Neutrophil (primary cell): ENCODE results near the gene SLX9.

Experiments
- H3K27ac ChIP-seq: fragments of 200-600 bp; sonication (generic); 2 replicates; pipeline ENCODE4 v1.5.1; 2016; ENCODE audit warnings: mild to moderate bottlenecking, moderate library complexity
- H3K27me3 ChIP-seq: fragments of 200-600 bp; sonication (generic); 2 replicates; pipeline ENCODE4 v1.6.0; 2016; ENCODE audit warnings: mild to moderate bottlenecking
- H3K36me3 ChIP-seq: fragments of 200-600 bp; sonication (generic); 2 replicates; pipeline ENCODE4 v1.5.1; 2017
- H3K4me1 ChIP-seq, 2 experiments: fragments of 200-600 bp in 1 of 2; sonication (generic) in 1 of 2; 1 replicate in 1 of 2; 2 replicates in 1 of 2; pipeline versions ENCODE4 v1.5.1 to v1.6.1; 2013 to 2016; ENCODE audit warnings: low read depth in 1 of 2, low read length in 1 of 2, mild to moderate bottlenecking in 1 of 2, moderate library complexity in 1 of 2; ENCODE audit not compliant: control insufficient read depth in 1 of 2, insufficient read depth in 1 of 2
- H3K4me3 ChIP-seq, 2 experiments: fragments of 200-600 bp in 1 of 2; sonication (generic) in 1 of 2; 1 replicate in 1 of 2; 2 replicates in 1 of 2; pipeline ENCODE4 v1.5.1; 2013 to 2016; ENCODE audit warnings: low read depth in 1 of 2, low read length in 1 of 2, mild to moderate bottlenecking in 1 of 2, moderate library complexity in 1 of 2
- H3K9me3 ChIP-seq: fragments of 200-600 bp; sonication (generic); 2 replicates; pipeline ENCODE4 v1.5.1; 2016
- CTCF ChIP-seq: fragments of 200-600 bp; sonication (generic); IDR thresholded peaks from 2 replicates; pipeline ENCODE4 v1.5.1; 2016; ENCODE audit warnings: antibody characterized with exemption

Gene SLX9

GRCh38 chr21:44969931-44970755, 30.3 kb downstream of the SLX9 start:
- Histone ChIP-seq H3K4me3 (peak overlapping the region; percentile 36 to 49), H3K36me3 (no peaks in the 10 kb centered on the region), H3K27me3 (no peaks in the 10 kb centered on the region), H3K4me1 (peaks cover 59 to 66% of the 10 kb centered on the region in 2 experiments), H3K27ac (peak overlapping the region; percentile 99), H3K9me3 (no peaks in the 10 kb centered on the region)
- peak; percentile 46 for TF ChIP-seq CTCF

GRCh38 chr21:44970766-44971671, 31.2 kb downstream of the SLX9 start:
- no peaks in the 10 kb centered on the region for H3K36me3 ChIP-seq
- TF ChIP-seq CTCF = no peak

GRCh38 chr21:44971672-44971995, 31.8 kb downstream of the SLX9 start:
- Histone ChIP-seq H3K27me3 (no peaks in the 10 kb centered on the region), H3K27ac (peak overlapping the region; percentile 15), H3K36me3 (no peaks in the 10 kb centered on the region), H3K4me1 (peaks cover 44 to 51% of the 10 kb centered on the region in 2 experiments), H3K4me3 (no peak overlapping the region), H3K9me3 (no peaks in the 10 kb centered on the region)
- no peak for TF ChIP-seq CTCF

More at GRCh38 chr21:44970766-44971671, 31.2 kb downstream of the SLX9 start:
- H3K27ac ChIP-seq = peak overlapping the region; percentile 99
- peaks cover 50 to 57% of the 10 kb centered on the region in 2 experiments for H3K4me1 ChIP-seq
- H3K9me3 ChIP-seq = no peaks in the 10 kb centered on the region
- H3K4me3 ChIP-seq = no peak overlapping the region
- H3K27me3 ChIP-seq = no peaks in the 10 kb centered on the region

GRCh38 chr21:44972301-44972814, 32.5 kb downstream of the SLX9 start:
- H3K36me3 ChIP-seq = no peaks in the 10 kb centered on the region

More at GRCh38 chr21:44972301-44972814, 32.5 kb downstream of the SLX9 start:
- no peak for TF ChIP-seq CTCF
- Histone ChIP-seq H3K27ac (peak overlapping the region; percentile 50), H3K4me3 (no peak overlapping the region), H3K4me1 (peaks cover 37 to 44% of the 10 kb centered on the region in 2 experiments), H3K9me3 (no peaks in the 10 kb centered on the region), H3K27me3 (no peaks in the 10 kb centered on the region)
